Esophagus mucosa (tissue), 1 donor: Measurements from ENCODE around the gene CDC14C. TPM values are rescaled to one million over a fixed set of nuclear protein-coding genes. Genes with fewer than 3 reads are reported as not detected.
"Not testable (repeated sequence)": the region's sequence is repeated elsewhere in the genome, so short reads cannot be mapped to it uniquely, and the experiment has no call there.

Experiments used
- ATAC-seq: fragments of 200-7000 bp; cut with Tn5 transposase; one replicate; pipeline ENCODE4 v1.9.1; 2020
- total RNA-seq: library from RNA; stranded (reverse); gene quantifications from one replicate; pipeline ENCODE4 v1.2.4, GENCODE V29; 2023
- donor health status: DM: yes; HTN: yes; CAD: no.

CDC14C gene
- not detected for total RNA-seq

DNA sequence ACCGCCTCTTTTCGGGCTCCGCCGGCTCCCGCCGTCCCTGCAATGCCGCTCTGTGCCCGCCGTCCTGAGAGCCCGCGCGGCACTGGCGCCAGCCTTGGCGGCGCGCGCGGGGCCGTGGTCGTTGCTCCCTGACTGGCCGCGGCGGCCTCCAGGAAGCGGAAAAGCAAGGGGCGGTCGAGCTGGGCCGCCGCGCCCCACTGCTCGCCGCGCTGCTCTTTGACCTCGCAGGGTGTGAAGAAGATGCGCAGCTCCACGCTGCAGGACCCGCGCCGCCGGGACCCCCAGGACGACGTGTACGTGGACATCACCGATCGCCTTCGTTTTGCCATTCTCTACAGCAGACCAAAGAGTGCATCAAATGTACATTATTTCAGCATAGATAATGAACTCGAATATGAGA is at the start of gene CDC14C:
Gene CDC14C (plus strand): TSS at position 115 of the 400 bp plus-strand sequence. CDS start 126 bp downstream, at position 241.
- no peak for ATAC-seq

DNA sequence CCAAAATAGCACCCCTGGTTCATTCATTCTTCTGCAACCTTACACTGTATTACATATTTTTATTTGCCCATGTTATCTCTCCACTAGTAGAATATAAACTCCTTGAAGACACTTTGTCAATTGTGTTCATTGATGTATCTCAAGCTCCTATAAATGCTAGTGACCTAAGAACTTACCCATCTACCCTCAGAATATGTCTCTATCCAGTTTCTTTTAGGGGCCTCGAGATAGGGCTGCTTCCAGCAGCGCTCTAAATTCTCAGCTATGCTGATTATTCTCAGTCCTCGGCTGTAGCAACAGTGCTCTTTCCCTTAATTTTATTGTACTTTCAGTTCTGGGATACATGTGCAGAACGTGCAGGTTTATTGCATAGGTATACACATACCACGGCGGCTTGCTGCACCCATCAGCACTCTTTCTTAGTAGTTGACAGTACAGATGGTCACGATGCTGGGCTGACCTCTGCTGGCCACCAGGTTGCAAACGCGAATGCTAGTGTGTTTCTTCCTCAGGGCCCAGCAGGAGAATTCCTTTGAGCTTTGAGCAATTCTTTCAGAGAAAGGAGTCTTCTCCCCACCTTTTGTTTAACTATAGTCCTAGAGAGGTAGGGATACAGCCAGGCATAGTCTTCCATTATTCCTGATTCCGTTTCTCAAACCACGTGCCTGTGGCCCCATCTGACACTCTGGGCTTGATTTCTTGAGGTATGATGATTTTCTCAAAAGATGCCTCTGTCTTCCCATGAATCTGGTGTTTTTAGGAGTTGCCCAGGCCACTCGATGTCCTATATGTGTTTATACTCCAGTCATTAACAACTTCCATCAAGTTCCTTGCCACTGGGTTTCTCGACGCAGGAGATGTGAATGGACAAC is 49.1 kb upstream of the CDC14C start:
- peak; percentile 80 for ATAC-seq

DNA sequence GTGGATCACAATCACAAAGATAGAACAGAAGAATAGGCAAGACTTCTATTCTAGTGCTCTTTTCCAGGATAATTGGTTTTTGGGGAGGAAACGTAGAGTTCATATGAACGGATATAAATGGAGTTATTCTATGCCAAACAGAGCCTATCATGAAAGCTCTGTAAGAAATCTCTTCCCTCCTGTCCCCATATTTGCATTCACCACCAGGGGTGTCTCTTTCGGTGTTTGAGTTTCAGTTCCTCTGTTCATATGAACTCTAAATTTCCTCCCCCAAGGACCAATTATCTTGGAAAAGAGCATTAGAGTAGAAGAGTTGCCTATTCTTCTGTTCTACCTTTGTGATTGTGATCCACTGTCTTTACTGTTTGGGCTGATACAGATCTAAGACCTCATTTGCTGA is 48.3 kb upstream of the CDC14C start:
- ATAC-seq: no peak

DNA sequence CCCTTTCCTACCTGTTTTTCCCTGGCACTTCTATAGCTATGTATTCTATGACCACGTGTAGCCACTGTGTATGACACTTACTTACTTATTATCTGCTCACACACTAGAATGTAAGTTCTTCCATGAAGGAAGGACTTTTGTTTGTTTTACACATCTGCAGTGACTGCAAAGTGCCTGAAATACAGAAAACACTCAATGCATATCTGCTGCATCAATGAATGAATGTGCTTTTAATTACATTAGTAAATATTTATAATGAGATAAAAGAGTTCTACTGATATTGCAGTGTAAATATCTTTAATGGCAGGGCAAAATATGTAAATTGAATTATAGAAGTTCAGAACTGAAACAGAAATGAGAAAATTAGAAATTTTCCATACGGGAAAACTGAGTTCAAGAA is 43.5 kb upstream of the CDC14C start:
- no peak for ATAC-seq

DNA sequence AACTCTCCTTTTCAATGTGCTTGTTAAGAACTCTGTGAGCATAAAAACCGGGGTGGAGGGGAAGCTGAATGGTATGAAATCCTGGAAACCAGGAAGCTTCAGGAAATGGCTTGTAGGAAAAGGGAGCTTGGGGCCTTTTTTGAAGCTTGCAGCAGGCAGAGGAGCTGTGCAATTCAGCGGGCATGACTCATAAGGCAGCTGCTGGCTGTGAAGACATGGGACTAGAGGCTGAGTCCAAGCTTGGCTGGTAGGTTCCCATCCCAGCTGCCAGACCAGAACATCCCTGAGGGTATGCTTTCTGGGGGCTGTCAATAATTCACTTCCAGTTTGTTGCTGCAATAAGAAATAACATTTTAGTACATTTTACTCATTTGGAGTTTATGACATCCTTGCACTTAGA is 36.8 kb upstream of the CDC14C start:
- peak; percentile 29 for ATAC-seq

DNA sequence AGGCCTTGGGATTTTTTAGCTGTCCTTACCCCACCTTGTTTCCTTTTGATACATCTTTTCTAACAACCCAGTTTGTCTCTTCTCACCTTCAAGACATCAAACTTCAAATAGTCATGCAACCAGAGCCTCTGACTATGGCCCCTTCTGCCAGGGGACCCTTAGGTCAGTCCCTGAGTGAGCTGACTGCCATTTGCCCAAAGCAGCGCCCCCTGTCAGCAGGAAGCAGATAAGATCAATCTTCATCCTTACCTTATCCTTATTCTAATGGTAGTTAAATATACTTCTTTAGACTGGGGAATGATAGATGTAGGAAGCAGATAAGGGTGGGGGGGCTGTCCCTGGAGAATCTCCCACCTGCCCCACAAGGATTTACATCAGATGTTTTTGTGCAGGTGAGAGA is 29.8 kb upstream of the CDC14C start:
- no peak for ATAC-seq

DNA sequence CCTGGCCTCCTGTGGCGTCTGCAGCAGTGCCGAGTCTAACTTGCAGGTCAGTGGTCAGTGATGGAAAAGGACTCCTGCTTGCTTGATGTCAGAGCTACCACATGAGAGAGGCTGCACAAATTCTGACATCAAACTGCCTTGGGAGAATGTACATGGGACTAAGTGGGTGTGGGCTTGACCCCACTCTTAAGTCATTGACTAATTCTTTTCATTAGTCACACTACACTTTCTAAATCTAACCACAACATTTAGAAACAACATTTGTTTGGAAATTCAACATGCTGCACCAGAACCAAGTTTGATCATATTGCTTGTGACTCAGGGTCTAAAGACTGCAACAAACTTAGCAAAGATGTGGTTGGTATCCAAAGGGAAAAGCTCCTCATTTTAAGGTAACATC is 24.4 kb upstream of the CDC14C start:
- ATAC-seq: no peak

DNA sequence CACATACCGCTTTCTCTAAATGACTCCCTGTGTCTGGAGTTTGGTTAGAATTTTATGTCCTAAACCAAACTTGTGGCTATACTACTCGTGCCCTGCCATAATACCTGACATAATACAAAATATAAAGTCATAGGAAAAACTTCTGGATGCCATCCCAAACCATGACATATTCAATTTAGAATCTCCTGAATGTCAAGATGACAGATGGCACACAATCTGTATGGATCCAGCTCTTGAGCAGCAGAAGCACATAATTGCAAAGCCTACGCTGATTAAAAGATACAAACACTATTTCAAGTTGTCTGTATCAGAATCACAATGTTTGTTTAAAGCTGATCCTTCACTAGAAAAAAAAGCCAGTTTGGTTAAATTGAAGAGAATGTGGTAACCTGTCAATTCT is 22.4 kb upstream of the CDC14C start:
- no peak for ATAC-seq

DNA sequence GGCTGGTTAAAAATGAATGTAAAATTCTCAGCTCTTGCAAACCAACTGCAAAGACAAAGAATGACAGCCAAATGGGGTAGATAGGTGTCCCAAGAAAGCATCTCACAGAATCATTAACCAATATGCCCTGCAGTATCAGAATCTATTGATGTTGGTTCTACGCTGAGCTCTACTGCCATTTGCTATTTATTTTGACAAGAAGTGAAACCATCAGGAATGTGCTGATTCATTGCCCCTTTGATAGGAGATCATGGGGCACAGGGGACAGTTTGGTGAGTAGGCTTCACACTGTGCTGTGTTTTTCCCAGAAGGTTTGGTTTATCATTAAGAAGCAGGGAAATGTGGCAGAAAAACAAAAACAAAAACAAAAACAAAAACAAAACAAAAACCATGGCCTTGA is 19.4 kb upstream of the CDC14C start:
- ATAC-seq: no peak

DNA sequence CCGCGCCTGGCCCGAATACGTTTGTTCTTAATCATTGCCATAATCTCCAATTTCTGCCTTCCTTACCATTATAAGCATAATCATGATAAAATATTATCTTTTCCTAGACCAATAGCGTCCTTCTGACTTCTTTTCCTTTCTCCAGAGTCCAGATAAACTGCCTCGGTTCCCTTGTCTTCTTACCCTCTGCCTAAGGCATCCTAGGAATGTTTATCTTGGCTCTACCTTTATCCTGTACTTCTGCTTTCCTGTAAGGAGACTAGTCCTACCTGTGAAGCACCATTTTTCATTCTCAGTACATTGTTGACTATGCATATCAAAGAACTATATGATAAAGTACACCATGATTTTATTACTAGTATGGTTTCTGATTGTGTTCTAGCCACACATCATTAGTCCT is 18.7 kb upstream of the CDC14C start:
- not testable (repeated sequence) for ATAC-seq

DNA sequence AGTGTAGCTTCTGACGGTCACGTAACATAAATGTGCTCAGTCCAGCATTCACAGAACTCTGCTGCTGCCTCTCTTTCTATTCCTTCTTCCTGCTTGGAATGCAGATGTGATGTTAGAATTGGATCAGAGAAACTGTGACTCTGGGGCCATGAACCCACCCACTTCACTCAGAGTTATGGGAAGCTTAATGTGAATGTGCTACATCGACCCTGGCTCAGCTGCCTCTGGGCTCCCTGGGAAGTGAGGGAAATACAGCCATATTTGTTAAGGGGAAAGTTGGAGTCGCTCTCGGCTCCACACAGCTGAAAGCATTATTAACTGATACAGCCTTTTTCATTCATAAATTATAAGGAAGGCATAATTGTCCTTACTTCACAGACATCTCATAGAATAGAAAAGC is 14.5 kb upstream of the CDC14C start:
- ATAC-seq: not testable (repeated sequence)

DNA sequence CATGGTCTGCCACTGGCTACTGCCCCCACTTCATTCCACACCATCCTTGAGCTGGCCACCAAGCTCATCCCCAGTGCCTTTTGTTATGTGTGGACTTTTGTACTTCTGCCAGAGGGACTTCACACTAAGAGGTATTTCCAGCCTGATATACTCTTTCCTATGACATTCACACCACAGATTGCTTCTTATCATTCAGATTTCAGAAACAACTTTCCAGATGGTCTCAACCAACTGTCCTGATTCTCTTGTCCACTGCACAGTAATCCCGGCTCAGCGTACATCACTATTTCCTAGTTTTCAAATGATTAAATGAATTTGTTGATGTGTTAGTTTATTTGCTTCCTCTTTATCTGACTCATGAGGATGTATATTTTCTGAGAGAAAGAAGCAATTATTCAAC is 7.1 kb downstream of the CDC14C start:
- no peak for ATAC-seq

DNA sequence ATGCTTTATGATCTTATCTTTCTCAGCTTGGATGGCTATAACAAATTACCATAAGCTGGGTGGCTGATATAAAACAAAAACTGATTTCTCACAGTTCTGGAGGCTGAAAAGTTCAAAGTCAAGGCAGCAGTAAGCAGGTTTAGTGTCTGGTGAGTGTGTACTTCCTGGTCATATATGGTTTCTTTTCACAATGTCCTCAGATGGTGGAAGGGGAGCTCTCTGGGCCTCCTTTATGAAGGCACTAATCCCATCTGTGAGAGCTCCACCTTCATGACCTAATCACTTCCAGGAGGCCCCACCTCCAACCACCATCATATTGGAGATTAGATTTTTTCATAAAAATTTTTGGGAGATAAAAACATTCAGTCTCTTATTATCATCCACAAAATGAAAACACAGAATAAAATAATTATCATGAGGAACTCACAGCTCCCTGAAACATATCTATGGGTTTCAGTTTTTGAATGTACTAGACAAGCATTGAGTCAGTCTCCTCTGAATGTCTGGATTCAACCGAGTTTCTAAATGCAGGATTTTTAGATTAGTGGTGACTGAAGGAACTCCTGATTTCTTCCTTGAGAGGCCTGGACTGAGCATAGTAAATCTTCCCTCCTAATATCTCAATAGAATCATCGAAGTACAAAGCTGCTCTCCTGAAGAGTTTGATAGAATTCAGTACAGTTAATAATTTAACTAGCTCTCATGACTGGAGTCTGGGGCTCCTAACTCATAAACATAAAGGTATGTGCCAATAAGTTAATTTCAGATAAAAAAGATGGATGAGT is 8.0 kb downstream of the CDC14C start:
- ATAC-seq: no peak

DNA sequence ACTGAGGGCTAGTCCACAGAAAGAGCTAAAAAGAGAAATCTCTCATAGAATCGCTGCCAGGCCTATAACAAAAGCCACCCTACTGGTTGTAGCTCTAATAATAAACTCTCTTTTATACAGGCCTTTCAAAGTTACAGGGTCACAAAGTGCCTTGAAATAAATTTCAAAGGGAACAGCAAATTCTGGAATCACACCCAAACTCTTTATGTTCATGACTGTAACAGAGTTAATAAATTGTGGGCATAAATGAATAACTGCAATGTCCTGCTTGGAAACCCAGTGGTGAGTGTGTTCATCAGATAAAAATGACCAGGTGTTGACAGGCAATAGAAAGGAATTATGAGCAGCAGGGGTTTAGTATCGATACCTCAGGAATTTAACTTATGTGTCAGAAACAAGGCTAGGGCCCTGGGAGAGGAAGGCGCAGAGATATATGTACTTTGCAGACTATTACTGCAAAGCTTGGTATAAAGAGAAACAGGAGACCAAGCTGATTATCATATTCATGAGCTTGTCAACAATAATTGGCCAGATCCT is 9.3 kb downstream of the CDC14C start:
- ATAC-seq: no peak

DNA sequence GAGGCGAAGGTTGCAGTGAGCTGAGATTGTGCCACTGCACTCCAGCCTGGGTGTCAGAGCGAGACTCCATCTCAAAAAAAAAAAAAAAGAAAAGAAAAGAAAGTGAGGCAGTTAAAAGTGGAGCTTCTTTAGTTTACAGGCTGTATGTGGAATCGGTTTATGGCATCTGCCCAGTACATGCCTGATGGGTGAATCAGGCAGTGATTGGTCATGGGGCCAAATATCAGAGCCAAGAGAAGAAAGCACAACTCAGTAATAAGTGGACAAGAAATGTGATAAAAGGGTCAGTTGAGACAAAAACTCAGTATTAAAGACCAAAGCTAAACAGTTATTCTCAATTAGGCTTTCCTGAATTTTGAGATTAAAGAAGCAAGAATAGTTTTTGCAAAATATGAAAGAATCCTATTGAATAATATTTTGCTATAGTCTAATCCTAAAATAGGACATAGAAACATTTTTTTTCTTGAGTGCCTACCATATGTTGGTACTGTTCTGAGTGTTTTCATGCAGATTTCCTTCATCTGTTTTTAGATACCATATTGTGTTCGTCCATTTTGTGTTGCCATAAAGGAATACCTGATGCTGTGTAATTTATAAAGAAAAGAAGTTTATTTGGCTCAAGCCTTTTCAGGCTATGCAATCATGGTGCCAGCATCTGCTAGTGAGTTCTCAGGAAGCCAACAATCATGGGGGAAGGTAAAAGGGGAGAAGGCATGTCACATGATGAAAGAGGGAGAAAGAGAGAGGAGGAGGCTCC is 14.4 kb downstream of the CDC14C start:
- no peak for ATAC-seq

DNA sequence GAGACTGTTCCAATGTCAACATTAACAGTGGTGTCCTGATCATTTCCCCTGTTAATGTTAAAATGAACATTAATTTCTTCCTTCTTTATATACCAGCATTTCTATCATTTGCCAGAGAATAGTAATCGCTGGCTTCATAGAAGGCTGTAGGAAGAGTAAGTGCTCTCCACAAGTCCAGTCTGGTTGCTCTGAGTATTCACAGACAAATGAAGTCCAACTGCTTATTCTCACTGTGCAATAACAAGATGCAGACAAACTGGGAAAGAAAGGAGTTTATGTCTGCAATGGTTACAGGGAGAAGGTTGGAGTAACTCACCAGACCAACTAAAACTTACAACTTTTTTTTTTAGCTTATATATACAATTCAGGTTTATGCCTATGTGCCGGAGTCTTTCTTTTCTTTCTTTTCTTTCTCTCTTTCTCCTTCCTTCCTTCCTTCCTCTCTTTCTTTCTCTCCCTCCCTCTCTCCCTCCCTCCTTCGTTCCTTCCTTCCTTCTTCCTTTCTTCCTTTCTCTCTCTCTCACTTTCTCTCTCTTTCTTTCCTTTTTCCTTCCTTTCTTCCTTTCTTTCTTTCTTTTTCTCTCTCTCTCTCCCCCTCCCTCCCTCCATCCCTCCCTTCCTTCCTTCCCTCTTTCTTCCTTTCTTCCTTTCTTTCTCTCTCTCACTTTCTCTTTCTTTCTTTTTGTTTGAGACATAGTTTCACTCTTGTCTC is 19.1 kb downstream of the CDC14C start:
- no peak for ATAC-seq

DNA sequence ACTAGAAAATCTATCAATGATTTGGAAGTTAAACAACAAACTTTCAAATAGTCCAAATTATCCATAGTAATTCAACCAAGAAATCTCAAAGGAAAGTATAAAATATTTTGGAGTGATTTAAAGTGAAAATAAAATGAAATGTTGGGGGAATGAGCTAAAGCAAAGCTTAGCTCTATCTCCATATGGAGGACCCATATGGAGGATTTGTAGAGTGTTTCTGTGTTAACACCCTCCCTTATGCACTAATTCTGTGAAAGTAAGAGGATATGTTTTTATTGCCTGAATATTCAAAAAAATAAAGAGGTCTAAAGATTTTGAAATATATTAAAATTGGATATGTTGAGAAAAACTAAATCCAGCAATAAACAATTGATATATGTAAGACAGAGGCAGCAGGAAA is 31.6 kb downstream of the CDC14C start:
- ATAC-seq: no peak

DNA sequence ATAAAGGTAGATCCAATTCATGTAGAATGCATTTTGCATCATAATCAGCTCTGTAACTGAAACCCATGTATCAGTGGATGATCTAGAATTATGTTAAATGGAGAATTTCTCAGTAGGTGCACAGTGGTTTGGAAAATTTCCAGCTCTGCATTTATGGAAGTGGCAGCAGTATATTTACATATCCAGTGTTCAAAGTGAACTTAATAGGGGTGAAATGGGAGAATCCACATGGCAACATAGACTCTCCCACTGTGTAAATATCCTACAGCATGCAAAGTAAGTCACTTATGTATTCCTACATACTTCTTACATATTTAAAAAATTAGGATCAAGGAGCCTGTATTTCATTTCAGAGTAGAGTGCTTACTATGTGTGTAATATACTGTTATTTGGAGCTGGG is 35.3 kb downstream of the CDC14C start:
- no peak for ATAC-seq

DNA sequence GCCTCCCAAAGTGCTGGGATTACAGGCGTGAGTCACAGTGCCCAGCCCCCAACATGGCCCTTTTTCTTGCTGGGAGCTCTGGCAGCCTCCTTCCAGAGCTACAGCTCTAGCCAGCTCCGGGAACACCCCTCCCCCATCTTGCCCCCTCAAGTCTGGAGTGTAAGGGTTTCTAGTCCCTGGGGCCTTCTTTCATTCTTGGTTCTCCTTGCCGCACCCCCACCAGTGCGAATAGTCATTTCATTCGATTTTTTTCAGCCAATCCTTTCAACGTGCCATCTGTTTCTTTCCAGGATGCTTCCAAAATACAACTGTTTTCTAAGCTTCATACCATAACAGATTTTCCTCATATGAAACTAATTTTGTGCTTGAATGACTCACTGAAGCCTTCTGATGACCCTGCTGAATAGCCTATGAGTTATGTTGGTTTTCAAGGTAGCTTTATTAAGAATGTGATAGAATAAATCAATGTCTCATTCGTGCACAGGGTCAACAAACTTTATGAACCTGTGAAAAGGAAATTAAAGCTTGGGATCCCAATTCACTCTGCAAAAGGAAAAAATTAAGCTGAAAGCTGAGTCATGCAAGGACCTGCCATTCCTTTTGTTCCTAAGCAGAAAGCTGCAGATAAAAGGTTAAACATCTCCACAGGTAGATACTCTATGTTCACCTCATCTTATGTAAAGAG is 38.6 kb downstream of the CDC14C start:
- no peak for ATAC-seq

DNA sequence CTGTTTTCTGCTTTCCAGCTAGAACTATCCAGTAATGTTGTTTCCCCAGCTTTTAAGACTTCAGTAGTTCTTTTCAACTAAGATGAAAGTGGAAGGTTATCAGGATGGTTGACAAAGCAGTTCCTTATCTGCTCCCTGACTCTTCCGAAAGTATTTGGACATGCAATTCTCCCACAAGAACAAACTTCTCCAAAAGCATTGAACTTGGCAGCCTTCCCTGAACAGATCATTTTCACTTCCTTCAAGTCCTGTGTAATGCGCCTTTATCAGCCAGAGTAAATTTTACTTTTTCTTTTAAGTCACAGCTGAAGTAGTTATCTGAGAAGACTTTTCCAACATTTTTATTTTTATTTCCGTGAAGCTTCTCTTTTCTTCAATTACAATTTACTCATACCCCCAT is 39.7 kb downstream of the CDC14C start:
- no peak for ATAC-seq

DNA sequence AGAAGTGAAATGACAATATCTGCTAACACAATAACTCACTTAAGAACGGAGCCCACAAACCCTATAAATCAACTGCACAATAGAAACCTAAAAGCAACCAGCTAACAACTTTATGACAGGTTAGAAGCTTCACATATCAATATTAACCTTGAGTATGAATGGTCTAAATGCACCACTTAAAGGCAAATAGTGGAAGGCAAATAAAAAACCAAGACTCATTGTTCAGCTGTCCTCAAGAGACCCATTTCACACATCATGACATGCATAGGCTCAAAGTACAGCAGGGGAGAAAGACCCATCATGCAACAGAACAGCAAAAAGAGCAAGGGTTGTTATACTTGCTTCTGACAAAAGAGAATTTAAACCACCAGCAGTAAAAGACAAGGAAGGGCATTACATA is 46.8 kb downstream of the CDC14C start:
- no peak for ATAC-seq

DNA sequence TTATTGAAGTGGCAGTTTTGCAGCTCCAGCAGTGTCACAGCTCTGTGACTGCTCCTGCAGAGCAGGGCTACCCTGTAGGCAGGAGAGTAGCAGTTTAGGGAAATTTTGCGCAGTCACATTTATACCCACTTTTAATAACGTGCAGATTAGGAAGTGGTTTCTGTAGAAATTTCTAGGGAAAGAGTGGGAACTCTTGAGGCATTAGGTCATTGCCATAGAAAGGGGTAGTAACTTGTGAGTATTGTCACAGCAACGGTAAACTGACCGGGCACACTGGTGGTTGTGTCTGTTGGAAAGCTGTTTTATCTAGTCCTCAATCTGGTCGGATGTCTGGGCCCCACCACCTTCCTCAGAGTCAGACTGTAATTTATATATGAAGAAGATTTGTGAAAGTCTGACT is 51.9 kb downstream of the CDC14C start:
- ATAC-seq: no peak
